H1 (cell line): ENCODE data around the gene SPANXA1. TPM values are rescaled to one million over a fixed set of nuclear protein-coding genes. Genes with fewer than 3 reads are reported as not detected.
"Not testable (repeated sequence)": the region's sequence is repeated elsewhere in the genome, so short reads cannot be mapped to it uniquely, and the experiment has no call there.

Source experiments
- CTCF ChIA-PET: fragments of 300-600 bp; sonication (Branson Sonifier 250); formaldehyde crosslinking; loops from one replicate; lab custom pipeline; 2021; ENCODE audit not compliant: partially characterized antibody; lab: Charles Lee
- POLR2A ChIA-PET: fragments of 300-600 bp; sonication (Branson Sonifier 250); formaldehyde crosslinking; loops from one replicate; lab custom pipeline; 2021; ENCODE audit warnings: inconsistent platforms; ENCODE audit not compliant: partially characterized antibody; lab: Charles Lee
- DNase-seq, 2 experiments: peaks; one replicate each; pipeline versions ENCODE4 v3.0.0 to v3.0.0-alpha.2; 2010 to 2022; ENCODE audit warnings: low spot score in 2 of 2, low read depth in 1 of 2, mixed read lengths in 1 of 2
- FAIRE-seq: peaks from 2 replicates; lab custom pipeline; 2011; peaks lifted over from hg19 to GRCh38; lab: Jason Lieb, UNC
- H2AFZ ChIP-seq: 2 replicates; pipeline ENCODE4 v1.8.1; 2012; ENCODE audit warnings: low read length, inconsistent platforms
- H2AK5ac ChIP-seq: 2 replicates; pipeline ENCODE4 v1.6.1; 2013; ENCODE audit warnings: low read depth, low read length
- H2BK120ac ChIP-seq: replicated peaks from 2 replicates; pipeline ENCODE3; 2013; ENCODE audit warnings: low read depth, low read length, inconsistent platforms
- H2BK12ac ChIP-seq: 2 replicates; pipeline ENCODE4 v1.6.1; 2013; ENCODE audit warnings: low read depth, low read length
- H2BK15ac ChIP-seq: 2 replicates; pipeline ENCODE4 v1.6.1; 2013; ENCODE audit warnings: low read length
- H2BK20ac ChIP-seq: 2 replicates; pipeline ENCODE4 v1.6.1; 2013; ENCODE audit warnings: low read length
- H2BK5ac ChIP-seq: 2 replicates; pipeline ENCODE4 v1.6.1; 2013; ENCODE audit warnings: low read depth, low read length
- H3K14ac ChIP-seq: 2 replicates; pipeline ENCODE4 v1.6.1; 2013; ENCODE audit warnings: inconsistent platforms; ENCODE audit not compliant: insufficient read length
- H3K18ac ChIP-seq: 2 replicates; pipeline ENCODE4 v1.6.1; 2013; ENCODE audit warnings: low read length; ENCODE audit errors: extremely low read depth
- H3K23ac ChIP-seq: 2 replicates; pipeline ENCODE4 v1.6.1; 2013; ENCODE audit warnings: inconsistent platforms; ENCODE audit not compliant: insufficient read length
- H3K23me2 ChIP-seq: 2 replicates; pipeline ENCODE4 v1.6.1; 2013; ENCODE audit warnings: low read depth, low read length
- H3K27ac ChIP-seq: 2 replicates; pipeline ENCODE4 v1.6.1; 2011; ENCODE audit warnings: low read depth, low read length, inconsistent platforms
- H3K27me3 ChIP-seq, 4 experiments: replicated peaks in 1 of 4; 1 replicate in 1 of 4; 2 replicates in 3 of 4; pipeline versions ENCODE4 v1.6.1 to v1.8.1; 2011 to 2013; ENCODE audit warnings: low read length in 3 of 4, mild to moderate bottlenecking in 3 of 4, inconsistent platforms in 2 of 4, mixed read lengths in 2 of 4, moderate library complexity in 1 of 4; ENCODE audit not compliant: control insufficient read depth in 3 of 4, insufficient read depth in 3 of 4; ENCODE audit errors: extremely low read depth in 1 of 4
- H3K36me3 ChIP-seq, 4 experiments: 2 replicates each; pipeline versions ENCODE4 v1.6.1 to v1.8.1; 2011 to 2013; ENCODE audit warnings: mild to moderate bottlenecking in 4 of 4, low read length in 3 of 4, moderate library complexity in 2 of 4, control low read depth in 1 of 4, inconsistent platforms in 1 of 4; ENCODE audit not compliant: insufficient read depth in 4 of 4, control insufficient read depth in 2 of 4
- H3K4ac ChIP-seq: replicated peaks from 2 replicates; pipeline ENCODE3; 2013; ENCODE audit warnings: low read length, low read depth, mixed read lengths, inconsistent platforms; ENCODE audit not compliant: insufficient read length
- H3K4me1 ChIP-seq, 4 experiments: replicated peaks in 1 of 4; 1 replicate in 1 of 4; 2 replicates in 3 of 4; pipeline versions ENCODE4 v1.6.1 to v1.8.1; 2011 to 2013; ENCODE audit warnings: low read length in 3 of 4, inconsistent platforms in 2 of 4, mixed read lengths in 1 of 4; ENCODE audit not compliant: insufficient read depth in 4 of 4, control insufficient read depth in 3 of 4
- H3K4me2 ChIP-seq, 2 experiments: 2 replicates each; pipeline versions ENCODE4 v1.6.1 to v1.8.1; 2011 to 2013; ENCODE audit warnings: low read depth in 2 of 2, low read length in 2 of 2, control low read depth in 1 of 2, inconsistent platforms in 1 of 2, mild to moderate bottlenecking in 1 of 2; ENCODE audit not compliant: insufficient read depth in 1 of 2
- H3K4me3 ChIP-seq, 4 experiments: fragments of 200-600, 300-600 bp in 1 of 4; sonication (generic), shearing (Covaris generic), sonication (Bioruptor Twin) in 1 of 4; 2 replicates each; pipeline versions ENCODE4 v1.5.1 to v1.8.1; 2011 to 2016; ENCODE audit warnings: low read length in 4 of 4, low read depth in 3 of 4, control low read depth in 2 of 4, inconsistent platforms in 2 of 4, mild to moderate bottlenecking in 2 of 4, mixed read lengths in 1 of 4, moderate library complexity in 1 of 4; ENCODE audit not compliant: insufficient read depth in 2 of 4; ENCODE audit errors: extremely low read depth in 1 of 4
- H3K56ac ChIP-seq: replicated peaks from 2 replicates; pipeline ENCODE3; 2013; ENCODE audit warnings: low read depth, mild to moderate bottlenecking, mixed read lengths, low read length, inconsistent platforms; ENCODE audit not compliant: insufficient read length
- H3K79me1 ChIP-seq: 2 replicates; pipeline ENCODE4 v1.6.1; 2013; ENCODE audit warnings: low read depth, low read length, control low read depth
- H3K79me2 ChIP-seq, 2 experiments: 2 replicates each; pipeline versions ENCODE4 v1.6.1 to v1.8.1; 2012 to 2013; ENCODE audit warnings: low read length in 2 of 2, mild to moderate bottlenecking in 2 of 2, inconsistent platforms in 1 of 2; ENCODE audit not compliant: insufficient read depth in 2 of 2, control insufficient read depth in 1 of 2
- H3K9ac ChIP-seq, 4 experiments: replicated peaks in 1 of 4; 1 replicate in 1 of 4; 2 replicates in 3 of 4; pipeline versions ENCODE4 v1.6.1 to v1.8.1; 2011 to 2013; ENCODE audit warnings: low read depth in 3 of 4, low read length in 3 of 4, control low read depth in 2 of 4, mild to moderate bottlenecking in 2 of 4, moderate library complexity in 2 of 4, inconsistent platforms in 1 of 4; ENCODE audit errors: extremely low read depth in 1 of 4
- H3K9me3 ChIP-seq, 2 experiments: 2 replicates each; pipeline versions ENCODE4 v1.6.1 to v1.8.1; 2012 to 2013; ENCODE audit warnings: mild to moderate bottlenecking in 2 of 2, moderate library complexity in 2 of 2, control low read depth in 1 of 2, inconsistent platforms in 1 of 2, low read depth in 1 of 2, low read length in 1 of 2, mixed read lengths in 1 of 2; ENCODE audit not compliant: insufficient read depth in 2 of 2
- H4K20me1 ChIP-seq, 2 experiments: replicated peaks in 1 of 2; 2 replicates each; pipeline versions ENCODE3 to v1.8.1; 2011 to 2013; ENCODE audit warnings: inconsistent platforms in 2 of 2, low read length in 2 of 2, mild to moderate bottlenecking in 1 of 2; ENCODE audit not compliant: insufficient read depth in 2 of 2, control insufficient read depth in 1 of 2
- H4K5ac ChIP-seq: 2 replicates; pipeline ENCODE4 v1.6.1; 2013; ENCODE audit warnings: low read length, low read depth, mixed read lengths, inconsistent platforms; ENCODE audit not compliant: insufficient read length
- H4K8ac ChIP-seq: 2 replicates; pipeline ENCODE4 v1.8.0; 2013; ENCODE audit warnings: mild to moderate bottlenecking, moderate library complexity, low read length, inconsistent platforms; ENCODE audit not compliant: insufficient read depth; ENCODE audit errors: extremely low read depth
- H4K91ac ChIP-seq: replicated peaks from 2 replicates; pipeline ENCODE3; 2013; ENCODE audit warnings: low read length, mixed read lengths, inconsistent platforms; ENCODE audit not compliant: insufficient read length
- ASH2L ChIP-seq: fragments of 200-600, 300-600 bp; sonication (generic); IDR thresholded peaks from one replicate; pipeline ENCODE4 v1.7.1; 2017; ENCODE audit warnings: low read length
- EP300 ChIP-seq, 2 experiments: IDR thresholded peaks; 1 replicate in 1 of 2; 2 replicates in 1 of 2; pipeline ENCODE4 v1.6.1; 2011 to 2012; ENCODE audit warnings: low read depth in 2 of 2, low read length in 2 of 2, mild to moderate bottlenecking in 2 of 2, borderline replicate concordance in 1 of 2, inconsistent platforms in 1 of 2, moderate library complexity in 1 of 2
- FOSL1 ChIP-seq: IDR thresholded peaks from 2 replicates; pipeline ENCODE4 v1.6.1; 2011; ENCODE audit warnings: mild to moderate bottlenecking, low read depth, low read length, moderate library complexity; ENCODE audit not compliant: insufficient read depth
- POLR2A ChIP-seq, 2 experiments: IDR thresholded peaks; 1 replicate in 1 of 2; 2 replicates in 1 of 2; pipeline ENCODE4 v1.6.1; 2011; ENCODE audit warnings: low read depth in 2 of 2, low read length in 2 of 2, mild to moderate bottlenecking in 2 of 2; ENCODE audit errors: control extremely low read depth in 1 of 2
- SP1 ChIP-seq: IDR thresholded peaks from 2 replicates; pipeline ENCODE4 v1.6.1; 2011; ENCODE audit warnings: low read depth, low read length
- WGBS, 2 experiments: shearing (Covaris generic) in 1 of 2; methylation state at CpG; one replicate each; pipeline versions ENCODE4 v1.1.6 to v1.1.7; 2013 to 2015; ENCODE audit warnings: low lambda C conversion rate in 2 of 2, mixed read lengths in 2 of 2, inconsistent platforms in 1 of 2, low coverage in 1 of 2, missing lambda C conversion rate in 1 of 2; ENCODE audit not compliant: insufficient replicate concordance in 2 of 2, insufficient coverage in 1 of 2, insufficient read length in 1 of 2; ENCODE audit errors: extremely low coverage in 1 of 2, missing lambda C conversion rate in 1 of 2; 5-methylcytosine and 5-hydroxymethylcytosine counted together
- polyA plus RNA-seq, 7 experiments: library from polyadenylated mRNA; depleted of rRNA in 3 of 7; stranded (reverse) in 5 of 7; unstranded in 2 of 7; fragments of >200 nt in 5 of 7; fragments of 200-250 nt in 2 of 7; gene quantifications; 1 replicate in 5 of 7; 2 replicates in 1 of 7; 4 replicates in 1 of 7; pipeline versions ENCODE4 v1.2.1 to v1.2.3, GENCODE V29; 2011 to 2013; ENCODE audit warnings: missing spikeins in 2 of 7, mixed read lengths in 2 of 7
- total RNA-seq: library from RNA; stranded (reverse); fragmentation: NEBNext Ultra II Directional; extraction: Animal tissue kit (Norgen Biotek cat#: 25700); gene quantifications from 2 replicates; pipeline ENCODE4 v1.2.1, GENCODE V29; 2021
- TF ChIP-seq, protein P1 (sequence below): IDR thresholded peaks from 2 replicates; pipeline ENCODE4 v1.6.1; 2012; ENCODE audit warnings: low read length, inconsistent platforms

Gene SPANXA1
- total and polyA plus RNA-seq, 2 of the 8 experiments (the other 6 are each of a cell fraction or from before 2014, with no cell fraction given): not detected

DNA sequence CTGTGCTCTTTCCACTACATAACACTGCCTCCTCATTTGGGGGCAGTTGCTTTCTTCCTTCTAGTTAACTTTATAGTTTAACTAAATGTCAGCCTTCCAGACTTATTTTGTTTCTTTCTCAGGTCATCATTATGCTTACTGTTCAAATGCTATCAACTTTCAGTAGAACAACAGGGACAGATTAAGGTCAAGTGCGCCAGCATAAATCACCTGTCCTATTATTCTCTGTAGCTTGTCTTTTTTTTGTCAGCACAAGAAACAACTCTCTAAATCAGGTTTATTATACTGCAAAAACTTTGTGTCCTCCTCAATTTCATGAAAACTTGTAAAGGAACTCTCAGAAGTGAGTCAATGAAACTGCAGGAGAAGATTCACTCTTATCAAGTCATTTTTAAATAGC, 24.6 kb upstream of the SPANXA1 start (continued):
- TF ChIP-seq SP1 (no peak), EP300 (IDR thresholded peaks at IDR 0.05; ENCODE audit: borderline replicate concordance in 1 of 2, low read depth in 2 of 2, low read length in 2 of 2) (no peak), FOSL1 (no peak), ASH2L (no peak), POLR2A (IDR thresholded peaks at IDR 0.05; ENCODE audit: control extremely low read depth in 1 of 2, low read depth in 2 of 2, low read length in 2 of 2) (no peak)
- TF ChIP-seq, protein P1, sequence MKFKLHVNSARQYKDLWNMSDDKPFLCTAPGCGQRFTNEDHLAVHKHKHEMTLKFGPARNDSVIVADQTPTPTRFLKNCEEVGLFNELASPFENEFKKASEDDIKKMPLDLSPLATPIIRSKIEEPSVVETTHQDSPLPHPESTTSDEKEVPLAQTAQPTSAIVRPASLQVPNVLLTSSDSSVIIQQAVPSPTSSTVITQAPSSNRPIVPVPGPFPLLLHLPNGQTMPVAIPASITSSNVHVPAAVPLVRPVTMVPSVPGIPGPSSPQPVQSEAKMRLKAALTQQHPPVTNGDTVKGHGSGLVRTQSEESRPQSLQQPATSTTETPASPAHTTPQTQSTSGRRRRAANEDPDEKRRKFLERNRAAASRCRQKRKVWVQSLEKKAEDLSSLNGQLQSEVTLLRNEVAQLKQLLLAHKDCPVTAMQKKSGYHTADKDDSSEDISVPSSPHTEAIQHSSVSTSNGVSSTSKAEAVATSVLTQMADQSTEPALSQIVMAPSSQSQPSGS: no peak
- TF ChIP-seq, all 59 proteins: peak for 0

DNA sequence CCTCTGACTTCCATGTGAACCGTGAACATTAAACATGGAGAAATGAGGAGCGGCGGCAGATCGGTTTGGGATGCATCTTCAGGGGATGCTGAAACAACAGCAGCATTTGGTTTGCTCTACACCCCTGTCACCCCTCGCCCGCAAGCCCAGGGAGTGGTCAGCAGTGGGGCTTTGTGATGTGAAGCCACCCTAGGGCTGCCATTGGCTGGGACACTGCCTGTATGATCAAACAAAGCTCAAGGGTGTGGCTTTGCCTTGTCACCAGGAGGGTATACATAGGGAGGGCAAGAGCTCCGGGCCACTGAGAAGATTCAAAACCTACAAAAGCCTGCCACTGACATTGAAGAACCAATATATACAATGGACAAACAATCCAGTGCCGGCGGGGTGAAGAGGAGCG, 4.9 kb upstream of the SPANXA1 start, which contains the start of gene SPANXA2:
Gene SPANXA2, plus strand, starts transcription at position 301 of the 400 bp plus-strand sequence. Its CDS starts 60 bp downstream, at position 361.
- H2AFZ ChIP-seq, H3K23me2 ChIP-seq, H3K36me3 ChIP-seq, H4K20me1 ChIP-seq, H3K9ac ChIP-seq, H2AK5ac ChIP-seq, H2BK15ac ChIP-seq, H3K4me2 ChIP-seq, H3K4me3 ChIP-seq, DNase-seq, CTCF ChIA-PET, H3K18ac ChIP-seq, H4K91ac ChIP-seq, H2BK5ac ChIP-seq, H2BK120ac ChIP-seq, H3K27ac ChIP-seq, H3K79me1 ChIP-seq, H2BK12ac ChIP-seq, H2BK20ac ChIP-seq, H3K56ac ChIP-seq, H3K4me1 ChIP-seq, H3K79me2 ChIP-seq, POLR2A ChIA-PET, FAIRE-seq, H4K8ac ChIP-seq, H3K27me3 ChIP-seq, H3K23ac ChIP-seq, H4K5ac ChIP-seq, H3K4ac ChIP-seq, H3K14ac ChIP-seq, H3K9me3 ChIP-seq: not testable (repeated sequence)
- WGBS, 2 experiments: no CpG with 5 or more reads among the region's 10 CpGs
